ENCODE data around the gene MECP2. TPM values are rescaled to one million over a fixed set of nuclear protein-coding genes. Genes with fewer than 3 reads are reported as not detected.

Gene MECP2
- total and polyA plus RNA-seq, 9 donors: 17.5 to 24.0 (median 20.7) TPM

Other genes with a start within 250 kb of the MECP2 start
- 0.84 TPM for gene L1CAM, start 211.5 kb downstream of the MECP2 start, total RNA-seq
- gene L1CAM, start 211.5 kb downstream of the MECP2 start, polyA plus RNA-seq (ENCODE audit: insufficient read depth in 1 of 8, insufficient read length in 8 of 8, low replicate concordance in 1 of 8): 10 to 100 TPM in 1 of 8 donors, 1 to 10 TPM in 7; 1.6 to 12.0 (median 3.7) TPM
- gene AVPR2, start 193.0 kb downstream of the MECP2 start, total RNA-seq: 0.84 TPM
- 1 to 10 TPM in 2 of 8 donors, under 1 TPM in 6; 0.49 to 1.2 (median 0.79) TPM for gene AVPR2, start 193.0 kb downstream of the MECP2 start, polyA plus RNA-seq (ENCODE audit: insufficient read depth in 1 of 8, insufficient read length in 8 of 8, low replicate concordance in 1 of 8)
- 15.5 TPM for gene ARHGAP4, start 171.5 kb downstream of the MECP2 start, total RNA-seq
- 10 to 100 TPM; 15.1 to 30.8 (median 22.2) TPM for gene ARHGAP4, start 171.5 kb downstream of the MECP2 start, polyA plus RNA-seq (ENCODE audit: insufficient read depth in 1 of 8, insufficient read length in 8 of 8, low replicate concordance in 1 of 8)
- gene NAA10, start 162.7 kb downstream of the MECP2 start, total RNA-seq: 42.8 TPM
- 10 to 100 TPM; 62.6 to 77.5 (median 65.7) TPM for gene NAA10, start 162.7 kb downstream of the MECP2 start, polyA plus RNA-seq (ENCODE audit: insufficient read depth in 1 of 8, insufficient read length in 8 of 8, low replicate concordance in 1 of 8)
- gene RENBP, start 153.1 kb downstream of the MECP2 start, total RNA-seq: 3.1 TPM
- 1 to 10 TPM; 3.2 to 7.2 (median 4.4) TPM for gene RENBP, start 153.1 kb downstream of the MECP2 start, polyA plus RNA-seq (ENCODE audit: insufficient read depth in 1 of 8, insufficient read length in 8 of 8, low replicate concordance in 1 of 8)
- gene HCFC1, start 125.9 kb downstream of the MECP2 start, total RNA-seq: 12.8 TPM
- gene HCFC1, start 125.9 kb downstream of the MECP2 start, polyA plus RNA-seq (ENCODE audit: insufficient read depth in 1 of 8, insufficient read length in 8 of 8, low replicate concordance in 1 of 8): 10 to 100 TPM; 25.7 to 47.1 (median 34.7) TPM
- gene TMEM187, start 125.0 kb downstream of the MECP2 start, total RNA-seq: 5.2 TPM
- gene TMEM187, start 125.0 kb downstream of the MECP2 start, polyA plus RNA-seq (ENCODE audit: insufficient read depth in 1 of 8, insufficient read length in 8 of 8, low replicate concordance in 1 of 8): 1 to 10 TPM; 3.3 to 6.8 (median 5.9) TPM
- gene IRAK1, start 77.8 kb downstream of the MECP2 start, total RNA-seq: 20.7 TPM
- gene IRAK1, start 77.8 kb downstream of the MECP2 start, polyA plus RNA-seq (ENCODE audit: insufficient read depth in 1 of 8, insufficient read length in 8 of 8, low replicate concordance in 1 of 8): 10 to 100 TPM; 52.0 to 62.8 (median 54.9) TPM
- not detected for gene OPN1LW, start 46.5 kb upstream of the MECP2 start, total RNA-seq
- gene OPN1LW, start 46.5 kb upstream of the MECP2 start, polyA plus RNA-seq (ENCODE audit: insufficient read depth in 1 of 8, insufficient read length in 8 of 8, low replicate concordance in 1 of 8): not detected
- not detected for gene OPN1MW, start 84.9 kb upstream of the MECP2 start, total RNA-seq
- gene OPN1MW, start 84.9 kb upstream of the MECP2 start, polyA plus RNA-seq (ENCODE audit: insufficient read depth in 1 of 8, insufficient read length in 8 of 8, low replicate concordance in 1 of 8): not detected
- not detected for gene OPN1MW2, start 122.0 kb upstream of the MECP2 start, total RNA-seq
- not detected for gene OPN1MW2, start 122.0 kb upstream of the MECP2 start, polyA plus RNA-seq (ENCODE audit: insufficient read depth in 1 of 8, insufficient read length in 8 of 8, low replicate concordance in 1 of 8)
- not detected for gene OPN1MW3, start 159.9 kb upstream of the MECP2 start, total RNA-seq
- not detected for gene OPN1MW3, start 159.9 kb upstream of the MECP2 start, polyA plus RNA-seq (ENCODE audit: insufficient read depth in 1 of 8, insufficient read length in 8 of 8, low replicate concordance in 1 of 8)
- not detected for gene TEX28, start 197.4 kb upstream of the MECP2 start, total RNA-seq
- not detected for gene TEX28, start 197.4 kb upstream of the MECP2 start, polyA plus RNA-seq (ENCODE audit: insufficient read depth in 1 of 8, insufficient read length in 8 of 8, low replicate concordance in 1 of 8)
- gene TKTL1, start 198.1 kb upstream of the MECP2 start, total RNA-seq: 0.27 TPM
- under 1 TPM; 0.15 to 0.73 (median 0.29) TPM for gene TKTL1, start 198.1 kb upstream of the MECP2 start, polyA plus RNA-seq (ENCODE audit: insufficient read depth in 1 of 8, insufficient read length in 8 of 8, low replicate concordance in 1 of 8)